Daoy (cell line): Measurements from ENCODE around the gene OR8B8. TPM values are rescaled to one million over a fixed set of nuclear protein-coding genes. Genes with fewer than 3 reads are reported as not detected.
A peak's percentile ranks its signal among the peaks of the same experiment; 100 is the strongest.
"Not testable (repeated sequence)": the region's sequence is repeated elsewhere in the genome, so short reads cannot be mapped to it uniquely, and the experiment has no call there.

Source experiments
- DNase-seq: peaks from one replicate; pipeline ENCODE4 v3.0.0-alpha.2; 2015; ENCODE audit warnings: low read depth
- total RNA-seq: library from RNA; depleted of rRNA; stranded (reverse); fragments of >200 nt; shearing (Covaris generic); gene quantifications from 2 replicates; pipeline ENCODE4 v1.2.3, GENCODE V29; 2014; rRNA removed

Gene OR8B8
- total RNA-seq, 1 experiment from 2014 or later: not detected

DNA sequence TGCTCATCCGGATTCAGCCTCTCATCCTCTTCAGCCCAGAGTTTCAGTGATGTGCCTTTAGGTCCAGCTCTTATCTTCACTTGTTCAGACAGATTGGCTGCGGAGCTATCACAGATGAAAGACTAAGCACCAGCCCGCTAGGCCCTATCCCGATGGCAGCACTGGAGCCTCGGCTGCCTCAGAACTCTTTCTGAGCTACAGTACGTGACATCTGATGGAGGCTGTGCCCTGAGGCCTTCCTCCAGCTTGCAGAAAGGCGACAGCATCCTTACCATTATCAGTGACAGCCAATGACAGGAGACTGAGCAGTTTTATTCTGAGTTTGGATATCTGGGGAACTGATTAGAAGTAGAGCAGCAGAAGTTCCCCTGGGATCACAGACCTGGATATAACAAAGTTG lies 4.0 kb downstream of the OR8B8 start:
- DNase-seq: no peak

DNA sequence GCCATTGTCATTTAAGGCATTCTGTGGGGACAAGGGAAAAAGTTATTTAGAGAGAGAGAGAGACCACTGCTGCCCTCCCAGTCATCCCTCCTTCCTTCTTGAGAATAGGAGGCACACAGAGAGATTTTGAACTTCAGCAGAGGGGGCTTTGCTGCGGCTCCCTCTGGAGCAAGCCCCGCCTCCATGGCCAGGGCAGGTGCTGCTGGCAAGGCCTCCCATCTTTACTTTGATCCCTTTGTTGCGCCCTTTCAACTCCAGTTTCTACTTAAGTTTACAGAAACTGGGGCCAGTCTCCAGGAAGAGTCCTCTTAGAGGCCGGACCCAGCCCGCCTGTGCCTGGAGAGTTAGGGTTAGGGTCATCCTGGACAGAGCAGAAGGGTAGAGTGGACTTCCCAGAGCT lies 4.4 kb downstream of the OR8B8 start:
- no peak for DNase-seq

DNA sequence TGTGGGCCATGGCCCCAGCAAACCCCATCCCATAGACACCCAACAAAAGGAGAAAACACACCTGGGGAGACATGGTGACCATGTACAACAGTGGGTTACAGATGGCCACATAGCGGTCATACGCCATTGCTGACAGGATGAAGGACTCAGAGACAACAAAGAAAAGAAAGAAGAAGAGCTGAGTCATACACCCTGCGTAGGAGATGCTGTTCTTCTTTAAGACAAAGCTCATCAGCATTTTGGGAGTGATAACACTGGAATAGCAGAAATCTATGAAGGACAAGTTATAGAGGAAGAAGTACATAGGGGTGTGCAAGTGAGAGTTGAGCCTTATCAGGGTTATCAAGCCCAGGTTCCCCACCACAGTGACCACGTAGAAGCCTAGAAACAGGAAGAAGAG lies 4.9 kb downstream of the OR8B8 start:
- DNase-seq: no peak

DNA sequence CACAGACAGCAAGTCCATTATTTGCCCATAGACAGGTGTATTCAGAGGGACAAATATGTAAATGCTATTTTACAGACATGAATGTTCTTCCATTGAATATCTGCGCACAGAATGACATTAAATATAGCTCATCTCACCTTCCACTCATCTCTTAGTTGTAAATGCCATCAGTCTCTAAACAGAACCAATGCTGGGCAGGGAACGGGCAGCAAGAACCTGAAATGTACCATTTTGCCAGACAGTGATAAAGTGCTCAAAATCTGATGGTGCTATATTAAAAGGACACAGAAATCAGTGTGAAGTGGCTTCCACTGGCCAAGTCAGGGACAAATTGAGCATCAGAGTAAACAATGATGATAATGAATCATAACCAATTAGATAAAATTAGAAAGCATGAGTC lies 10.8 kb downstream of the OR8B8 start:
- no peak for DNase-seq

DNA sequence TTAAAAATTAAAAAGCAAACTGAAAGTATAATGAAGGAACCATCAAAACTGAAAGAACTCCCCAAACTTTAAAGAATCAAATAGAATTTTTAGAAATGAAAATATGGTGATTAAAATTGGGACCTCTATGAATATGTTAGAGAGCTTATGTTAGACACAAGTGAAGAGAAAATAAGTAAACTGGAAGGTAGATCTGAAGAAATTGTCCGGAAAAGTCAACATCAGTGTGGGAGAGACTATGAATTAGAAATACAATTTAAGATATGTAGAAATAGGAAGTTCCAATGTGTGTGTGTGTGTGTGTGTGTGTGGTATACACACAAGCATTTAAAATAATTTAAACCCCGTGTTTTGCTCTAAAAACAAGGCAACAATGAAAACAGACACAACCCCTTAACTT lies 15.9 kb downstream of the OR8B8 start:
- no peak for DNase-seq

- no peak for DNase-seq
Observed at GRCh38 chr11:124424384-124424921, 21.0 kb downstream of the OR8B8 start, which contains the start of gene OR8B4. Gene OR8B4 (minus strand): TSS chr11:124424871. CDS start chr11:124424871, 0 bp downstream.

GRCh38 chr11:124421043-124421442 lies 24.5 kb downstream of the OR8B8 start:
- no peak for DNase-seq

GRCh38 chr11:124415356-124415923 lies 30.1 kb downstream of the OR8B8 start:
- DNase-seq: peak; percentile 23

GRCh38 chr11:124409906-124410305 lies 35.6 kb downstream of the OR8B8 start:
- no peak for DNase-seq

DNA sequence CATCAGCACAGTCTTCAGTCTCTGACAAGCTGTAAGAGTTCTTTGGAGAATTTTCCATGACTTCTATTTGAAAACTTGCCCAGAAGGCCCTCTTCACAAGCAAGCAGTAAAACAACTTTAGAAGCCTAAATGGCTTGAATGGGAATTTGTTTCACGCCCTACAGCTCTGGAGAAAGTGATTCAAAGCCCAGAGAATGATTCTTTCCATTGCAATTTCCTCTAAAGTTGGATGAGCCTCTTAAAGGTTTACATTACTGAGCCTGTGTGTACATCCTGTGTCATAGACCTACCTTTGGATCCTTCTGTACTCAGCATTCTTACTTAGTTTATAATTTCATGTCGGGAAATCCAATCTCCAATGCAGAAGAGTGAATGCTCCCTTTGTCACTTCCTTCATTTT lies 39.9 kb downstream of the OR8B8 start:
- DNase-seq: no peak

DNA sequence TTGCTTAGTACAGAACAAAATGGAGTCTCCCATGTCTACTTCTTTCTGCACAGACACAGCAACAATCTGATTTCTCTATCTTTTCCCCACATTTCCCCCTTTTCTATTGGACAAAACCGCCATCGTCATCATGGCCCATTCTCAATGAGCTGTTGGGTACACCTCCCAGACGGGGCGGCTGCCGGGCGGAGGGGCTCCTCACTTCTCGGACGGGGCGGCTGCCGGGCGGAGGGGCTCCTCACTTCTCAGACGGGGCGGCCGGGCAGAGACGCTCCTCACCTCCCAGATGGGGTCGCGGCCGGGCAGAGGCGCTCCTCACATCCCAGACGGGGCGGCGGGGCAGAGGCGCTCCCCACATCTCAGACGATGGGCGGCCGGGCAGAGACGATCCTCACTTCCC lies 42.3 kb downstream of the OR8B8 start:
- not testable (repeated sequence) for DNase-seq

DNA sequence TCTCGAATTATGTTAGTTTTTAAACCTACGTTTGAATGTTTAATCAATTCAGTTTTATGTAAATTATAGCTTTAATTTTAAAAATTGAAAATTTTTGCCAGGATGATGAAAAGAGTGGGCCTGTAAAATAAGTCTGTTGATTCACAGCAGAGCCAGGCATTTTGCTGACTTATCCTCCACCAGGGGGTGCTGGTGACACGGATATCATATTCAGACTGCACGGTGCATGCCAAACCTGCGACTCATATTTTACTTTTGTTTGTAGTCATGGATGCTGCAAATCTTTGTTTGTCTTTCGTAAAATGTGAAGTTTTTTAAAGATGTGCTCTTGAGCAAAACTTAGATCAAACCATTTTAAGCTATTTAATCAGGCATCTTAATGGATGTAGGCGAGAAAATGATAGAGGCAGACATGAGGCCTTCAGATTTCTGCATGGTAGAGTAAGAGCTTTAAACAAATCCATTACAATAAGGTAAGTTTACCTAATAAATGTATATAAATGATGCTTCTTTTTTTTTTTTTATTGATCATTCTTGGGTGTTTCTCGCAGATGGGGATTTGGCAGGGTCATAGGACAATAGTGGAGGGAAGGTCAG lies 43.1 kb downstream of the OR8B8 start:
- DNase-seq: peak; percentile 70

GRCh38 chr11:124398924-124399323 lies 46.6 kb downstream of the OR8B8 start, which contains the start of gene OR8B3:
Gene OR8B3 (minus strand): TSS chr11:124399024. CDS start chr11:124397351, 1,673 bp downstream.
- no peak for DNase-seq

- not testable (repeated sequence) for DNase-seq
Observed at GRCh38 chr11:124396847-124397246, 48.6 kb downstream of the OR8B8 start.

GRCh38 chr11:124394408-124394807 lies 51.1 kb downstream of the OR8B8 start:
- DNase-seq: peak; percentile 17

Other genes starting within 250 kb of the OR8B8 start
- gene OR8G1, start 204.6 kb downstream of the OR8B8 start, total RNA-seq: not detected in 2 replicates
- not detected in 2 replicates for gene OR8G5, start 189.3 kb downstream of the OR8B8 start, total RNA-seq
- not detected in 2 replicates for gene OR8D1, start 131.7 kb downstream of the OR8B8 start, total RNA-seq
- not detected in 2 replicates for gene OR8D2, start 125.5 kb downstream of the OR8B8 start, total RNA-seq
- gene OR8B2, start 61.2 kb downstream of the OR8B8 start, total RNA-seq: not detected in 2 replicates
- not detected in 2 replicates for gene OR8B3, start 46.7 kb downstream of the OR8B8 start, total RNA-seq
- not detected in 2 replicates for gene OR8B4, start 20.8 kb downstream of the OR8B8 start, total RNA-seq
- gene OR8B12, start 98.0 kb upstream of the OR8B8 start, total RNA-seq: not detected in 2 replicates
- gene OR8A1, start 124.3 kb upstream of the OR8B8 start, total RNA-seq: not detected in 2 replicates
- gene PANX3, start 165.7 kb upstream of the OR8B8 start, total RNA-seq: not detected in 2 replicates
- gene TBRG1, start 177.2 kb upstream of the OR8B8 start, total RNA-seq: 11.1 and 29.3 TPM in 2 replicates
- 3.7 and 4.1 TPM in 2 replicates for gene SIAE, start 228.0 kb upstream of the OR8B8 start, total RNA-seq
- gene SPA17, start 228.2 kb upstream of the OR8B8 start, total RNA-seq: 30.5 and 50.9 TPM in 2 replicates